HPDE6-E6E7 (cell line): ENCODE data around the gene LRRC8C.
"Not testable (repeated sequence)": the region's sequence is repeated elsewhere in the genome, so short reads cannot be mapped to it uniquely, and the experiment has no call there.

Experiments used
- DNase-seq: peaks from one replicate; pipeline ENCODE4 v3.0.0; 2011; ENCODE audit warnings: missing footprints; ENCODE audit errors: extremely low spot score

The LRRC8C gene

GRCh38 chr1:89632657-89633247, at the start of gene LRRC8C:
Gene LRRC8C, plus strand, starts transcription at chr1:89633120. Its CDS starts 53,354 bp downstream, at chr1:89686474.
- DNase-seq: peak; percentile 66

- DNase-seq: no peak
Measured at GRCh38 chr1:89584211-89584610, 48.7 kb upstream of the LRRC8C start.

GRCh38 chr1:89584781-89585180, 48.1 kb upstream of the LRRC8C start:
- DNase-seq: no peak

GRCh38 chr1:89587729-89588161, 45.2 kb upstream of the LRRC8C start:
- no peak for DNase-seq

GRCh38 chr1:89588480-89588879, 44.4 kb upstream of the LRRC8C start:
- DNase-seq: no peak

- no peak for DNase-seq
Measured at GRCh38 chr1:89589515-89589914, 43.4 kb upstream of the LRRC8C start.

- no peak for DNase-seq
Measured at GRCh38 chr1:89590341-89591080, 42.4 kb upstream of the LRRC8C start.

- not testable (repeated sequence) for DNase-seq
Measured at GRCh38 chr1:89592861-89593302, 40.0 kb upstream of the LRRC8C start.

- DNase-seq: no peak
Measured at GRCh38 chr1:89594096-89594740, 38.7 kb upstream of the LRRC8C start.

- DNase-seq: no peak
Measured at GRCh38 chr1:89596698-89597097, 36.2 kb upstream of the LRRC8C start.

GRCh38 chr1:89598450-89599331, 34.2 kb upstream of the LRRC8C start:
- DNase-seq: peak; percentile 49

GRCh38 chr1:89599332-89599630, 33.6 kb upstream of the LRRC8C start:
- no peak for DNase-seq

GRCh38 chr1:89600451-89601224, 32.3 kb upstream of the LRRC8C start:
- no peak for DNase-seq

- no peak for DNase-seq
Measured at GRCh38 chr1:89602871-89603404, 30.0 kb upstream of the LRRC8C start.

GRCh38 chr1:89603651-89604413, 29.1 kb upstream of the LRRC8C start:
- DNase-seq: no peak

GRCh38 chr1:89604414-89604735, 28.5 kb upstream of the LRRC8C start:
- DNase-seq: no peak

GRCh38 chr1:89605692-89606091, 27.2 kb upstream of the LRRC8C start:
- no peak for DNase-seq

- DNase-seq: no peak
Measured at GRCh38 chr1:89606227-89606980, 26.5 kb upstream of the LRRC8C start.

GRCh38 chr1:89607156-89607555, 25.8 kb upstream of the LRRC8C start:
- DNase-seq: no peak
